Choroid plexus epithelial cell (primary cell): ENCODE results near the gene RAC3.

Experiments
- DNase-seq: peaks from one replicate; pipeline ENCODE4 v3.0.0-alpha.2; 2010; ENCODE audit warnings: low read depth
- H3K4me3 ChIP-seq: 2 replicates; pipeline ENCODE4 v1.5.1; 2011; ENCODE audit warnings: low read depth, mild to moderate bottlenecking, control low read depth, low read length, moderate library complexity
- CTCF ChIP-seq: conservative IDR thresholded peaks from 2 replicates; pipeline ENCODE4 v1.5.1; 2011; ENCODE audit warnings: low read depth, mild to moderate bottlenecking, control low read depth, inconsistent platforms, low read length, moderate library complexity

The RAC3 gene

GRCh38 chr17:82033359-82034085, 2.0 kb downstream of the RAC3 start:
- DNase-seq = no peak
- TF ChIP-seq CTCF = no peak

GRCh38 chr17:82034371-82035011, 3.0 kb downstream of the RAC3 start:
- TF ChIP-seq CTCF = no peak
- DNase-seq = no peak
- no peak overlapping the region for H3K4me3 ChIP-seq

More at GRCh38 chr17:82033359-82034085, 2.0 kb downstream of the RAC3 start:
- H3K4me3 ChIP-seq = no peak overlapping the region

GRCh38 chr17:82035488-82035887, 4.0 kb downstream of the RAC3 start:
- TF ChIP-seq CTCF = no peak
- H3K4me3 ChIP-seq = no peak overlapping the region
- DNase-seq = no peak

GRCh38 chr17:82035956-82036633, 4.6 kb downstream of the RAC3 start:
- DNase-seq = no peak
- H3K4me3 ChIP-seq = peak overlapping the region; percentile 68
- TF ChIP-seq CTCF = no peak

GRCh38 chr17:82036634-82037091, 5.2 kb downstream of the RAC3 start:
- TF ChIP-seq CTCF = no peak
- DNase-seq = no peak
- H3K4me3 ChIP-seq = peak overlapping the region; percentile 68

GRCh38 chr17:82037092-82037888, 5.8 kb downstream of the RAC3 start, which contains the start of gene DCXR:
TSS of gene DCXR (minus strand) at chr17:82037697. CDS start at chr17:82037682, 15 bp downstream.
- DNase-seq = peak; percentile 97
- peak; percentile 53 for TF ChIP-seq CTCF
- H3K4me3 ChIP-seq = peak within 1 kb of the TSS; percentile 68
